Neural progenitor cell (in vitro differentiated cells): ENCODE data around the gene PPP6R3. TPM values are rescaled to one million over a fixed set of nuclear protein-coding genes. Genes with fewer than 3 reads are reported as not detected.

Experiments used
- DNase-seq: peaks from one replicate; pipeline ENCODE4 v3.0.0-alpha.2; 2016; ENCODE audit warnings: low spot score
- H2AFZ ChIP-seq: fragments of 200-600 bp; sonication (generic); replicated peaks from 2 replicates; pipeline ENCODE4 v1.6.1; 2016; ENCODE audit warnings: antibody characterized with exemption
- H3F3A ChIP-seq: fragments of 200-600 bp; sonication (generic); 2 replicates; pipeline ENCODE4 v1.6.1; 2016; ENCODE audit warnings: antibody characterized with exemption, low read depth
- H3K27ac ChIP-seq: fragments of 200-600 bp; sonication (generic); 2 replicates; pipeline ENCODE4 v1.5.1; 2016; ENCODE audit warnings: mild to moderate bottlenecking
- H3K27me3 ChIP-seq: fragments of 200-600 bp; sonication (generic); 2 replicates; pipeline ENCODE4 v1.6.1; 2016; ENCODE audit warnings: mild to moderate bottlenecking, moderate library complexity
- H3K36me3 ChIP-seq: fragments of 200-600 bp; sonication (generic); 2 replicates; pipeline ENCODE4 v1.5.1; 2016
- H3K4me1 ChIP-seq: fragments of 200-600 bp; sonication (generic); 2 replicates; pipeline ENCODE4 v1.6.1; 2016; ENCODE audit warnings: mixed run types
- H3K4me2 ChIP-seq: fragments of 200-600 bp; sonication (generic); 2 replicates; pipeline ENCODE4 v1.6.1; 2016
- H3K4me3 ChIP-seq: fragments of 200-600 bp; sonication (generic); 2 replicates; pipeline ENCODE4 v1.5.1; 2016
- H3K79me2 ChIP-seq: fragments of 200-600 bp; sonication (generic); 2 replicates; pipeline ENCODE4 v1.6.1; 2016; ENCODE audit warnings: low read depth
- H3K9ac ChIP-seq: fragments of 200-600 bp; sonication (generic); 2 replicates; pipeline ENCODE4 v1.6.1; 2016
- H3K9me3 ChIP-seq: fragments of 200-600 bp; sonication (generic); 2 replicates; pipeline ENCODE4 v1.5.1; 2016; ENCODE audit warnings: low read depth
- H4K20me1 ChIP-seq: fragments of 200-600 bp; sonication (generic); 2 replicates; pipeline ENCODE4 v1.6.1; 2016; ENCODE audit warnings: low read depth
- H3K27ac Mint-ChIP-seq: 3 replicates; pipeline ENCODE4 v1.8.0; 2021; ENCODE audit warnings: mixed read lengths
- H3K27me3 Mint-ChIP-seq: 2 replicates; pipeline ENCODE4 v1.8.0; 2022; ENCODE audit warnings: low read depth, mild to moderate bottlenecking, inconsistent platforms, moderate library complexity, mixed read lengths; ENCODE audit not compliant: insufficient read depth
- H3K36me3 Mint-ChIP-seq: 3 replicates; pipeline ENCODE4 v1.8.0; 2021; ENCODE audit warnings: mixed read lengths
- H3K4me1 Mint-ChIP-seq: 3 replicates; pipeline ENCODE4 v1.8.0; 2021; ENCODE audit warnings: mixed read lengths
- H3K4me3 Mint-ChIP-seq: 3 replicates; pipeline ENCODE4 v1.8.0; 2021; ENCODE audit warnings: mild to moderate bottlenecking, moderate library complexity, mixed read lengths
- H3K9me3 Mint-ChIP-seq: 3 replicates; pipeline ENCODE4 v1.8.0; 2020; ENCODE audit warnings: mixed read lengths
- CTCF ChIP-seq: fragments of 200-600 bp; sonication (generic); IDR thresholded peaks from 2 replicates; pipeline ENCODE4 v1.5.1; 2017; ENCODE audit warnings: antibody characterized with exemption, mild to moderate bottlenecking
- EZH2 ChIP-seq: fragments of 200-600 bp; sonication (generic); IDR thresholded peaks from 2 replicates; pipeline ENCODE4 v1.6.1; 2017; ENCODE audit warnings: antibody characterized with exemption, mild to moderate bottlenecking, moderate library complexity
- EZH2phosphoT487 ChIP-seq: fragments of 200-600 bp; sonication (generic); IDR thresholded peaks from 2 replicates; pipeline ENCODE4 v1.6.1; 2017; ENCODE audit warnings: antibody characterized with exemption
- total RNA-seq: library from RNA; depleted of rRNA; stranded (reverse); fragments of >200 nt; gene quantifications from 2 replicates; pipeline ENCODE4 v1.2.3, GENCODE V29; 2015; ENCODE audit warnings: low replicate concordance

PPP6R3 gene
- total RNA-seq, 1 donor from 2014 or later = 197 TPM

GRCh38 chr11:68500206-68500605, 39.7 kb downstream of the PPP6R3 start:
- Histone ChIP-seq H3K4me2 (no peak overlapping the region), H3K9ac (no peak overlapping the region), H2AFZ (no peak overlapping the region), H3K27me3 (no peaks in the 10 kb centered on the region), H3K27ac (no peak overlapping the region), H3K36me3 (no peaks in the 10 kb centered on the region), H3K4me1 (peaks cover 17% of the 10 kb centered on the region), H3F3A (peaks cover 3% of the 10 kb centered on the region), H3K4me3 (no peak overlapping the region), H3K9me3 (no peaks in the 10 kb centered on the region), H3K79me2 (peaks cover 100% of the 10 kb centered on the region), H4K20me1 (peaks cover 98% of the 10 kb centered on the region)
- TF ChIP-seq CTCF (no peak), EZH2phosphoT487 (no peak), EZH2 (no peak)
- no peak for DNase-seq
- H3K9me3 Mint-ChIP-seq = peaks cover 6% of the 10 kb centered on the region
- H3K27me3 Mint-ChIP-seq = peaks cover 3% of the 10 kb centered on the region
- H3K4me1 Mint-ChIP-seq = peaks cover 23% of the 10 kb centered on the region
- peaks cover 10% of the 10 kb centered on the region for H3K36me3 Mint-ChIP-seq
- H3K27ac Mint-ChIP-seq = no peak overlapping the region
- H3K4me3 Mint-ChIP-seq = no peak overlapping the region

GRCh38 chr11:68501813-68502212, 41.3 kb downstream of the PPP6R3 start:
- no peak overlapping the region for H3K27ac ChIP-seq
- H3K36me3 ChIP-seq = no peaks in the 10 kb centered on the region

GRCh38 chr11:68503251-68503687, 42.7 kb downstream of the PPP6R3 start:
- H3K27ac ChIP-seq = no peak overlapping the region
- no peaks in the 10 kb centered on the region for H3K9me3 ChIP-seq
- no peak overlapping the region for H3K9ac ChIP-seq
- H3K4me1 ChIP-seq = peaks cover 10% of the 10 kb centered on the region
- H3K27ac Mint-ChIP-seq = no peak overlapping the region
- peaks cover 100% of the 10 kb centered on the region for H4K20me1 ChIP-seq
- peaks cover 3% of the 10 kb centered on the region for H3F3A ChIP-seq
- TF ChIP-seq EZH2phosphoT487 = no peak
- no peak for TF ChIP-seq CTCF
- no peak for TF ChIP-seq EZH2
- H2AFZ ChIP-seq = no peak overlapping the region
- DNase-seq = no peak
- no peak overlapping the region for H3K4me2 ChIP-seq
- H3K4me1 Mint-ChIP-seq = peaks cover 23% of the 10 kb centered on the region
- H3K36me3 ChIP-seq = no peaks in the 10 kb centered on the region
- H3K4me3 Mint-ChIP-seq = no peak overlapping the region
- peaks cover 100% of the 10 kb centered on the region for H3K79me2 ChIP-seq
- no peaks in the 10 kb centered on the region for H3K9me3 Mint-ChIP-seq
- H3K27me3 Mint-ChIP-seq = peaks cover 3% of the 10 kb centered on the region
- no peak overlapping the region for H3K4me3 ChIP-seq
- peaks cover 14% of the 10 kb centered on the region for H3K36me3 Mint-ChIP-seq
- no peaks in the 10 kb centered on the region for H3K27me3 ChIP-seq

More at GRCh38 chr11:68501813-68502212, 41.3 kb downstream of the PPP6R3 start:
- Histone ChIP-seq H2AFZ (no peak overlapping the region), H3K4me3 (no peak overlapping the region), H3K79me2 (peaks cover 100% of the 10 kb centered on the region), H3K27me3 (no peaks in the 10 kb centered on the region), H3K4me1 (peaks cover 17% of the 10 kb centered on the region), H3K4me2 (no peak overlapping the region), H3F3A (peaks cover 3% of the 10 kb centered on the region), H4K20me1 (peaks cover 98% of the 10 kb centered on the region), H3K9me3 (no peaks in the 10 kb centered on the region), H3K9ac (no peak overlapping the region)
- H3K4me3 Mint-ChIP-seq = no peak overlapping the region
- peaks cover 10% of the 10 kb centered on the region for H3K36me3 Mint-ChIP-seq
- H3K9me3 Mint-ChIP-seq = no peaks in the 10 kb centered on the region
- no peak for DNase-seq
- no peak overlapping the region for H3K27ac Mint-ChIP-seq
- peaks cover 3% of the 10 kb centered on the region for H3K27me3 Mint-ChIP-seq
- H3K4me1 Mint-ChIP-seq = peaks cover 23% of the 10 kb centered on the region
- TF ChIP-seq EZH2 (no peak), EZH2phosphoT487 (no peak), CTCF (no peak)
